Fibroblast of lung (primary cell): Measurements from ENCODE around the gene IREB2. TPM values are rescaled to one million over a fixed set of nuclear protein-coding genes. Genes with fewer than 3 reads are reported as not detected.

Source experiments
- DNase-seq, 2 donors: peaks; one replicate each; pipeline versions ENCODE4 v3.0.0 to v3.0.0-alpha.2; 2010; ENCODE audit warnings: low read depth in 2 of 2
- H2AFZ ChIP-seq: 2 replicates; pipeline ENCODE4 v1.5.1; 2012; ENCODE audit warnings: low read length, control low read depth, inconsistent platforms
- H3K27ac ChIP-seq: 2 replicates; pipeline ENCODE4 v1.5.1; 2011; ENCODE audit warnings: low read length, control low read depth; ENCODE audit not compliant: insufficient read depth
- H3K27me3 ChIP-seq: 2 replicates; pipeline ENCODE4 v1.5.1; 2011; ENCODE audit warnings: mild to moderate bottlenecking, low read length; ENCODE audit not compliant: control insufficient read depth, insufficient read depth
- H3K36me3 ChIP-seq: 2 replicates; pipeline ENCODE4 v1.5.1; 2011; ENCODE audit warnings: low read length; ENCODE audit not compliant: control insufficient read depth, insufficient read depth
- H3K4me1 ChIP-seq: 2 replicates; pipeline ENCODE4 v1.5.1; 2011; ENCODE audit warnings: low read length; ENCODE audit not compliant: control insufficient read depth, insufficient read depth; ENCODE audit errors: extremely low read depth
- H3K4me2 ChIP-seq: 2 replicates; pipeline ENCODE4 v1.5.1; 2011; ENCODE audit warnings: low read length, control low read depth; ENCODE audit not compliant: insufficient read depth; ENCODE audit errors: extremely low read depth
- H3K4me3 ChIP-seq, 4 experiments: fragments of 200-600 bp in 1 of 4; sonication (generic) in 1 of 4; replicated peaks in 1 of 4; 2 replicates each; pipeline ENCODE4 v1.5.1; 2011 to 2016; ENCODE audit warnings: low read length in 4 of 4, low read depth in 3 of 4, mild to moderate bottlenecking in 3 of 4, control low read depth in 2 of 4, inconsistent platforms in 1 of 4, mixed read lengths in 1 of 4; ENCODE audit not compliant: insufficient read depth in 1 of 4; ENCODE audit errors: control extremely low read depth in 1 of 4
- H3K79me2 ChIP-seq: 2 replicates; pipeline ENCODE4 v1.5.1; 2012; ENCODE audit warnings: mild to moderate bottlenecking, low read length, inconsistent platforms; ENCODE audit not compliant: control insufficient read depth, insufficient read depth
- H3K9ac ChIP-seq: 2 replicates; pipeline ENCODE4 v1.5.1; 2011; ENCODE audit warnings: mild to moderate bottlenecking, low read length, control low read depth; ENCODE audit not compliant: insufficient read depth
- H3K9me3 ChIP-seq: 2 replicates; pipeline ENCODE4 v1.5.1; 2012; ENCODE audit warnings: low read depth, low read length; ENCODE audit not compliant: control insufficient read depth, insufficient read depth
- H4K20me1 ChIP-seq: 2 replicates; pipeline ENCODE4 v1.5.1; 2011; ENCODE audit warnings: low read length; ENCODE audit not compliant: control insufficient read depth, insufficient read depth; ENCODE audit errors: extremely low read depth
- CTCF ChIP-seq, 2 donors: IDR thresholded peaks in 1 of 2; conservative IDR thresholded peaks in 1 of 2; 1 replicate in 1 of 2; 2 replicates in 1 of 2; pipeline ENCODE4 v1.5.1; 2011 to 2012; ENCODE audit warnings: low read length in 2 of 2, control low read depth in 1 of 2, inconsistent platforms in 1 of 2, low read depth in 1 of 2, mild to moderate bottlenecking in 1 of 2
- EZH2 ChIP-seq: IDR thresholded peaks from 2 replicates; pipeline ENCODE4 v1.5.1; 2012; ENCODE audit warnings: low read length, control low read depth, mild to moderate bottlenecking; ENCODE audit errors: missing control alignments
- polyA plus RNA-seq, 2 donors: library from polyadenylated mRNA; depleted of rRNA in 1 of 2; stranded (reverse) in 1 of 2; unstranded in 1 of 2; fragments of >200 nt; gene quantifications; 2 replicates each; pipeline ENCODE4 v1.2.1, GENCODE V29; 2011 to 2012; ENCODE audit warnings: missing spikeins in 1 of 2
- total RNA-seq: library from RNA; depleted of rRNA; stranded (reverse); fragments of >200 nt; gene quantifications from 2 replicates; pipeline ENCODE4 v1.2.1, GENCODE V29; 2014

IREB2 gene
- total and polyA plus RNA-seq, 2 donors (not counting 1 experiment from before 2014, with no cell fraction given), result 20.3 to 30.6 TPM

- H4K20me1 ChIP-seq, result no peaks in the 10 kb centered on the region
- no peak overlapping the region for H2AFZ ChIP-seq
- no peaks in the 10 kb centered on the region for H3K4me1 ChIP-seq
- H3K4me3 ChIP-seq, result no peak overlapping the region
- no peak overlapping the region for H3K27ac ChIP-seq
- H3K79me2 ChIP-seq, result no peaks in the 10 kb centered on the region
- TF ChIP-seq CTCF (conservative IDR thresholded peaks at IDR 0.05 in 1 of 2, IDR thresholded peaks at IDR 0.05 in 1 of 2; ENCODE audit: low read depth in 1 of 2, low read length in 2 of 2) (no peak), EZH2 (no peak)
- peaks cover 2% of the 10 kb centered on the region for H3K27me3 ChIP-seq
- no peaks in the 10 kb centered on the region for H3K9me3 ChIP-seq
- no peak overlapping the region for H3K4me2 ChIP-seq
- no peak overlapping the region for H3K9ac ChIP-seq
- H3K36me3 ChIP-seq, result no peaks in the 10 kb centered on the region
- DNase-seq, result no peak
Observed at GRCh38 chr15:78419367-78419766, 18.6 kb upstream of the IREB2 start.

GRCh38 chr15:78420220-78420619 is 17.8 kb upstream of the IREB2 start:
- Histone ChIP-seq H3K4me1 (no peaks in the 10 kb centered on the region), H3K9ac (no peak overlapping the region), H3K9me3 (no peaks in the 10 kb centered on the region), H3K36me3 (no peaks in the 10 kb centered on the region), H3K27ac (no peak overlapping the region), H3K79me2 (no peaks in the 10 kb centered on the region), H3K4me2 (no peak overlapping the region), H4K20me1 (no peaks in the 10 kb centered on the region), H3K27me3 (peaks cover 2% of the 10 kb centered on the region), H3K4me3 (no peak overlapping the region), H2AFZ (no peak overlapping the region)
- TF ChIP-seq EZH2 (no peak), CTCF (conservative IDR thresholded peaks at IDR 0.05 in 1 of 2, IDR thresholded peaks at IDR 0.05 in 1 of 2; ENCODE audit: low read depth in 1 of 2, low read length in 2 of 2) (no peak)
- DNase-seq, result no peak

GRCh38 chr15:78420766-78421165 is 17.2 kb upstream of the IREB2 start:
- Histone ChIP-seq H3K9ac (no peak overlapping the region), H4K20me1 (no peaks in the 10 kb centered on the region), H3K27ac (no peak overlapping the region), H3K4me2 (no peak overlapping the region), H3K36me3 (no peaks in the 10 kb centered on the region), H3K9me3 (no peaks in the 10 kb centered on the region), H3K27me3 (peaks cover 2% of the 10 kb centered on the region), H3K79me2 (no peaks in the 10 kb centered on the region), H3K4me3 (no peak overlapping the region), H3K4me1 (no peaks in the 10 kb centered on the region), H2AFZ (no peak overlapping the region)
- no peak for DNase-seq
- TF ChIP-seq EZH2 (no peak), CTCF (conservative IDR thresholded peaks at IDR 0.05 in 1 of 2, IDR thresholded peaks at IDR 0.05 in 1 of 2; ENCODE audit: low read depth in 1 of 2, low read length in 2 of 2) (no peak)
